OCI-LY3 (cell line): ENCODE data around the gene PICALM.

Experiments used
- H2AFZ ChIP-seq: fragments of 200-600, 300-600 bp; shearing (Covaris generic); 2 replicates; pipeline ENCODE4 v1.6.0; 2014; ENCODE audit warnings: antibody characterized with exemption, low read depth, low read length
- H3K27ac ChIP-seq: fragments of 200-600, 300-600 bp; sonication (generic); 2 replicates; pipeline ENCODE4 v1.5.1; 2014; ENCODE audit warnings: mild to moderate bottlenecking, low read length, moderate library complexity, mixed read lengths
- H3K27me3 ChIP-seq: fragments of 200-600, 300-600 bp; sonication (generic); 2 replicates; pipeline ENCODE4 v1.6.1; 2014; ENCODE audit warnings: low read depth, low read length, mixed read lengths
- H3K36me3 ChIP-seq: fragments of 200-600, 300-600 bp; sonication (generic); replicated peaks from 2 replicates; pipeline ENCODE3; 2014; ENCODE audit warnings: low read depth, low read length, mixed read lengths
- H3K4me1 ChIP-seq: fragments of 300-600, 200-600 bp; sonication (generic); 2 replicates; pipeline ENCODE4 v1.6.1; 2014; ENCODE audit warnings: low read length, mixed read lengths
- H3K4me2 ChIP-seq: fragments of 200-600, 300-600 bp; sonication (generic); 2 replicates; pipeline ENCODE4 v1.6.1; 2014; ENCODE audit warnings: low read length, mixed read lengths
- H3K4me3 ChIP-seq: fragments of 300-600, 200-600 bp; sonication (generic); 2 replicates; pipeline ENCODE4 v1.5.1; 2014; ENCODE audit warnings: antibody characterized with exemption, mild to moderate bottlenecking, low read length, moderate library complexity
- H3K79me2 ChIP-seq: fragments of 300-600, 200-600 bp; shearing (Covaris generic); 2 replicates; pipeline ENCODE4 v1.6.1; 2014; ENCODE audit warnings: mild to moderate bottlenecking, low read length, mixed read lengths
- H3K9ac ChIP-seq: fragments of 300-600, 200-600 bp; shearing (Covaris generic); 2 replicates; pipeline ENCODE4 v1.6.0; 2014; ENCODE audit warnings: mild to moderate bottlenecking, low read length, moderate library complexity
- H3K9me3 ChIP-seq: fragments of 200-600, 300-600 bp; shearing (Covaris generic); 2 replicates; pipeline ENCODE4 v1.6.1; 2014; ENCODE audit warnings: low read length, mixed read lengths; ENCODE audit not compliant: insufficient read depth
- H4K20me1 ChIP-seq: fragments of 200-600, 300-600 bp; sonication (generic); 2 replicates; pipeline ENCODE4 v1.6.1; 2016; ENCODE audit warnings: low read length, mixed read lengths; ENCODE audit not compliant: insufficient read depth
- EZH2phosphoT487 ChIP-seq: fragments of 200-600 bp; shearing (Covaris generic); IDR thresholded peaks from 2 replicates; pipeline ENCODE4 v1.6.1; 2018; ENCODE audit warnings: antibody characterized with exemption, mixed run types, low read depth
- TF ChIP-seq, protein P1 (sequence below): fragments of 200-600, 300-600 bp; sonication (generic); IDR thresholded peaks from 2 replicates; pipeline ENCODE4 v1.5.1; 2014; ENCODE audit warnings: antibody characterized with exemption, low read length, low read depth

Gene PICALM

DNA sequence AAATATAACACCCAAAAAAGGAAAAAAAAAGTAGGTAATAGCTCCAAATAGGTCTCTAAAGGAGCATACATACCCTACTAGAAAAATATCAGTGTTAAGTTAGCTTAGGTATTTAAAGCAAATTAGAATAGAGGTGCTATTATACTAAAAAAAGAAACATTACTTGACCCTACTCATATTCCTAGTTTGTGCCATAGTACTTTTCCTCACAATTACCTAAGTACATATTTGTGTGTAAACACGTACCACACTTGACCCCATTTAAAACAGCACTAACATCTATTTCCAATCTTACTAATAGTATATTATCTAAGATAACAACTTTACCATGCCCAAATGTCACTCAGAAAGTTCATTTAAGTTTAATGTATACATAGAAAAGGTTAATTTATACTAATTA lies 57.7 kb downstream of the PICALM start:
- Histone ChIP-seq H3K9me3 (no peaks in the 10 kb centered on the region), H3K27ac (no peak overlapping the region), H3K4me2 (no peak overlapping the region), H4K20me1 (peaks cover 19% of the 10 kb centered on the region), H3K4me3 (no peak overlapping the region), H3K36me3 (peaks cover 54% of the 10 kb centered on the region), H3K4me1 (peaks cover 9% of the 10 kb centered on the region), H3K9ac (no peak overlapping the region), H3K27me3 (no peaks in the 10 kb centered on the region), H2AFZ (no peak overlapping the region), H3K79me2 (peaks cover 17% of the 10 kb centered on the region)
- TF ChIP-seq, protein P1, sequence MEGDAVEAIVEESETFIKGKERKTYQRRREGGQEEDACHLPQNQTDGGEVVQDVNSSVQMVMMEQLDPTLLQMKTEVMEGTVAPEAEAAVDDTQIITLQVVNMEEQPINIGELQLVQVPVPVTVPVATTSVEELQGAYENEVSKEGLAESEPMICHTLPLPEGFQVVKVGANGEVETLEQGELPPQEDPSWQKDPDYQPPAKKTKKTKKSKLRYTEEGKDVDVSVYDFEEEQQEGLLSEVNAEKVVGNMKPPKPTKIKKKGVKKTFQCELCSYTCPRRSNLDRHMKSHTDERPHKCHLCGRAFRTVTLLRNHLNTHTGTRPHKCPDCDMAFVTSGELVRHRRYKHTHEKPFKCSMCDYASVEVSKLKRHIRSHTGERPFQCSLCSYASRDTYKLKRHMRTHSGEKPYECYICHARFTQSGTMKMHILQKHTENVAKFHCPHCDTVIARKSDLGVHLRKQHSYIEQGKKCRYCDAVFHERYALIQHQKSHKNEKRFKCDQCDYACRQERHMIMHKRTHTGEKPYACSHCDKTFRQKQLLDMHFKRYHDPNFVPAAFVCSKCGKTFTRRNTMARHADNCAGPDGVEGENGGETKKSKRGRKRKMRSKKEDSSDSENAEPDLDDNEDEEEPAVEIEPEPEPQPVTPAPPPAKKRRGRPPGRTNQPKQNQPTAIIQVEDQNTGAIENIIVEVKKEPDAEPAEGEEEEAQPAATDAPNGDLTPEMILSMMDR, result no peak
- no peak for TF ChIP-seq EZH2phosphoT487

DNA sequence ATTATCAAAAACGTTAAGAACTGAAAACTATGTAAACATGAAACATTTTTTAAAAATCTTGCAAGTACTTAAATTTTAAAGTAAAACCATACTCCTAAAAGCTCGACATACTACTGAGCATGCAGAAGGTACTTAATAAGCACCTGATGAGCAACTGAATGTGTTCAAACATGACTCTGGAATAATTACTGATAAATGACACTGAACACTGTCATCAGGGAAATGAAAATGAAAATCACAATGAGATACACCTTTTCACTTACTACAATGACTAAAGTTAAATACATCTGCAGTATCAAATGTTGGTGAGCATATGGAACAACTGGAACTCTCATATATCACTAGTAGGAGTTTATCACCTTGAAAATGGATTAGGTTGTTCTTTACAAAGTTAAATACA lies 65.2 kb downstream of the PICALM start:
- peaks cover 79% of the 10 kb centered on the region for H3K36me3 ChIP-seq
- H3K4me3 ChIP-seq, result no peak overlapping the region
- H3K4me1 ChIP-seq, result no peaks in the 10 kb centered on the region
- no peak for TF ChIP-seq EZH2phosphoT487
- TF ChIP-seq, protein P1, result no peak
- H3K4me2 ChIP-seq, result no peak overlapping the region
- H3K79me2 ChIP-seq, result no peaks in the 10 kb centered on the region
- H3K27ac ChIP-seq, result no peak overlapping the region
- no peak overlapping the region for H3K9ac ChIP-seq
- no peak overlapping the region for H2AFZ ChIP-seq
- no peaks in the 10 kb centered on the region for H3K9me3 ChIP-seq
- no peaks in the 10 kb centered on the region for H3K27me3 ChIP-seq
- peaks cover 9% of the 10 kb centered on the region; the same call in 1 of the 2 replicates for H4K20me1 ChIP-seq

DNA sequence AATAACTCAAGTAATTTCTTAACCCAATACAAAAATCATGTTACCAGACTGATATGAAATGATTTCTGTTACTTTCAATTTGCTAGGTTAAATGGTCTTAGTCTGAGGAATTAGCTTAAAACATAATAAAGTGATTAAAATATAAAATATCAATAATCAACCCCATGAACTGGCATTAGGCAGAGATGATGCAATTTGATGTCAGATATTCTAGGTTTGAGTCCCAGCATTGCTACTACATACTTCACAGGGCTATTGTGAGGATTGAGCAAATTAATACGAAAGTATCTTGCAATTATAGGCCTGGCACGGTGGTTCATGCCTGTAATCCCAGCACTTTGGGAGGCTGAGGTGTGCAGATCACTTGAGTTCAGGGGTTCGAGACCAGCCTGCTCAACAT lies 66.5 kb downstream of the PICALM start:
- H3K36me3 ChIP-seq, result peaks cover 73% of the 10 kb centered on the region
- no peak overlapping the region for H3K27ac ChIP-seq
- H3K4me3 ChIP-seq, result no peak overlapping the region
- no peaks in the 10 kb centered on the region for H3K9me3 ChIP-seq
- H3K9ac ChIP-seq, result no peak overlapping the region
- H2AFZ ChIP-seq, result no peak overlapping the region
- TF ChIP-seq, protein P1, result no peak
- TF ChIP-seq EZH2phosphoT487, result no peak
- no peak overlapping the region for H3K4me2 ChIP-seq
- H3K4me1 ChIP-seq, result no peaks in the 10 kb centered on the region
- no peaks in the 10 kb centered on the region for H3K27me3 ChIP-seq
- no peaks in the 10 kb centered on the region for H3K79me2 ChIP-seq
- H4K20me1 ChIP-seq, result peaks cover 9% of the 10 kb centered on the region; the same call in 1 of the 2 replicates

DNA sequence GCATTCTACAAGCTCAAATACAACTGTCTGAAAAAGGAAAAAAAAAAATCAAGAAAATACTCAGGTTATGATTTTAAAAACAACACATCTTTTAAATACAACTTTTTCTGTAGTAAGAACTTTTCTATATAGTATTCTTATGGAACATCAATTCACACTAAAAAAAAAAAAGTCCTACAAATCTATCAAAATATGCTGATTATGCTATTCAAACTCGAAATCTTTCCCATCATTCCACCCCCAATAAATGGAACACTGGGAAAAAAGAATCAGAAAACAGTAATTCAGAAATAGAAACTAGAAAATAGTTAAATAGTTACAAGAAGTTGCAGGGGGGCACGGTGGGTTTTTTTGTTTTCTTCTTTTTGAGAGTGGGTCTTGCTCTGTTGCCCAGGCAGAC lies 77.4 kb downstream of the PICALM start:
- Histone ChIP-seq H3K4me3 (no peak overlapping the region), H4K20me1 (peaks cover 10% of the 10 kb centered on the region), H3K4me2 (no peak overlapping the region), H3K4me1 (peaks cover 18% of the 10 kb centered on the region), H3K9me3 (no peaks in the 10 kb centered on the region), H3K27ac (no peak overlapping the region), H3K27me3 (no peaks in the 10 kb centered on the region), H3K9ac (no peak overlapping the region), H3K79me2 (peaks cover 9% of the 10 kb centered on the region), H2AFZ (no peak overlapping the region), H3K36me3 (peaks cover 59% of the 10 kb centered on the region)
- TF ChIP-seq, protein P1, result no peak
- no peak for TF ChIP-seq EZH2phosphoT487
